ENCODE results near the gene ACAA1.

ACAA1 gene

DNA sequence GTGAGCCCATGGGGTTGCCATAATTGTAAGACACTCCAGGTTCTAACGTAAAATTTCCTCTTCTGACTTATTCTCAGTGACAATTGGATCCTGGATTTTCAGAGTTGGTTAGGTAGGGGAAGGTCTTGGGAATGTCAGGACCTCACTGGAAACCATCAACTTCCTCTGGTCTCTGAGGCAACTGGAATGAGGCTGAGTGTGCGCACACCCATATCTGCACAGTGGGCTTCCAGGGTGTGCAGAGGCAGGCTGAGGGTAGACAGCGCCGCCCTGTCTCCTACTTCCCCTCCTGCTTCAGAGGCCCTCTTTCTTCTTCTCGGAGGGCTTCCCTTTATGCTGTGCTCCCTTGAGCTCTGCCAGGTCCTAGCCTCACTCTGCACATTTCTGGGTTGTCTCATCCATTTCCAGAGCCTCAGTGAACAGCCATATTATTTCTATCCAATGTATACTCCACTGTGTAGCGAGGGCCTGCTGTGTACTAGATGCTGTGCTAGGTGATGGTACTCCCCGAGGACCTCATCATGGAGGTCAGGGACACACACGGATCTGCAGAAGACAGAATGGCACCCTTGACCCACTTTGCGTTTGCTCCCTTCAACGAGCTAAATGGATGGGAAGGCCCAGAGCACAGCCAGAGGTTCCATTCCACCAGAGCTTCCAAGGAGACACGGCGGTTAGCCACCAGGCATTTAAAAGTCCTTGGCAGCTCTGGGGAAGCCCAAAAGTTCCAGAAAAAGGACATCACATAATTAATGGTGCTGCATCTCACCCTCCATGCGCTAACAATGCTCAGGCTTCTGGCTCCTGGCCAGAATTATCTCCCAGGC, 18.3 kb downstream of the ACAA1 start:
- no peak for DNase-seq (ENCODE audit: low spot score)

DNA sequence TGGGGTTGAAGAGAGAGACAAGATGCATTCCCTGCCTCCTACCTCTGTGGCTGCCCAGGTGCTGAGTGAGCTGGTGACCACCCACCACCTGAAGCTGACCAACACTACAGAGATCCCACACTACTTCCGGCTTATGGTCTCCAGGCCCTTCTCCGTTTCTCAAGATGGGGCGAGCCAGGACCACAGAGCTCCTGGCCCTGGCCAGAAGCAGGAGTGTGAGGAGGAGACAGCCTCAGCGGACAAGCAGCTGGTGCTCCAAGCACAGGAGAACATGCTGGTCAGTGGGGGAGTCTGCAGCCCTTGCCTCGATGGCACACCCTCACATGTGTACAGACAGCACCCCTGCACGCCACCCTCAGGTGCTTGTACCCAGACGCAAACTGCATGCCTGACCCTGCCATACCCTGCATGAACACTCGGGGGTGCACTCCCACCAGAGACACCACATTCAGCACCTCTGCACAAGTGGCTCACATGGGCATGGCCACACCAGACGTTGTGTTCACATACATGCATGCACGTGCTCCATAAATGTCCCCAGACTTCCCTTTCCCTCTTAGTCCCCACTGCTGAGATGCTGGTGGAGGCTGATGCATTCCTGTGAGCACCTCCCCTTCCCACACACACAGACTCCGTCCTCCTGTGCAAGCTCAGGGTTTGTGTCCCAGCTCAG, 19.0 kb downstream of the ACAA1 start:
- DNase-seq (ENCODE audit: low spot score) = peak; percentile 86

DNA sequence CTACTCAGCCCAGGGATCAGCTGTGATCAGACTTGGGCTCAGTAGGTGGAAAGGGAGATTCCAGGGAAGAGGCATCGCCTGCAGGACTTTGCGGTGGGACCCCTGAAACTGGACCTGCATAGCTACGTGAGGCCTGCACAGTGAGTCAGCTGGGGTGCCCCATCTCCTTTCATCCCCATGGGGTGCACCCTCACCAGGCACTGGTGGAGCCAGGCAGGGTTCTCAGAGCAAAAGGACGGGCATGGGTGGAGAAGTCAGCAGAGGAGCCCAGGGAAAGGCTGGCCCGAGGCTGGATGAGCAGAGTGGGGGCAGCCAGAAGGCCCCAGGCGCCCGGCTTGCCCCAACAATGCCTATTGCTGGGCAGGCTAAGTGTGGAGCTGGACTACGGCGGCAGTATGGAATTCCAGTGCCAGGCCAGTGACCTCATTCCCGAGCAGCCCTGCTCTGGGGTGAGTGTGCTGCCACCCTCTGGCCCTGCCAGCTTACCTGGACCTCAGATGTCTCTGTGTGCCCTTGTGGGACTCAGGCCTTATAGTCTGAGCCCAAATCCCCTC, 19.7 kb downstream of the ACAA1 start:
- no peak for DNase-seq (ENCODE audit: low spot score)

DNA sequence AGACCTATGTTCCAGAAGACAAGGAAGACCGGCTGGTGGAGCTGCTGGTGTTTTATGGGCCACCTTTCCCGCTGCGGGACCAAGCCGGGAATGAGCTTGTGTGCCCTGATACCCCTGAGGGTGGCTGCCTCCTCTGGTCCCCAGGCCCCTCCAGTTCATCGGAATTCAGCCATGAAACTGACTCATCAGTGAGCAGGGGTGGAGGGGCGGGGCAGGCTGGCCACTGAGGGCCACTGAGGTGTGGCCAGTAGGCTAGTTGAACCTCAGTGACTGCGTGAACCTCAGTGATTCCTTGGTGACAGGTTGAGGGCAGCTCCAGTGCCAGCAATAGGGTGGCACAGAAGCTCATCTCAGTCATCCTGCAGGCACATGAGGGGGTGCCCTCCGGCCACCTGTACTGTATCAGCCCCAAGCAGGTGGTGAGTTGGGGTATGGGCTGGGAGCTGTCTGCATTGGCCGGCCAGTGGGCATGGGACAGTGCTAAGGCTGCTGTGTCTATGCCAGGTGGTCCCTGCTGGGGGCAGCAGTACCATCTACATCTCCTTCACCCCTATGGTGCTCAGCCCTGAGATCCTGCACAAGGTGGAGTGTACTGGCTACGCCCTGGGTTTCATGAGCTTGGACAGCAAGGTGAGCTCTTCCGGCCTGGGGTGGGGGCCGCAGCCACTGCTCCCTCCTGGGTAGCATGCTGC, 20.3 kb downstream of the ACAA1 start:
- DNase-seq (ENCODE audit: low spot score) = no peak

GRCh38 chr3:38115645-38116427, 21.1 kb downstream of the ACAA1 start:
- no peak for DNase-seq (ENCODE audit: low spot score)

- no peak for DNase-seq (ENCODE audit: low spot score)
Observed at GRCh38 chr3:38114875-38115644, 21.9 kb downstream of the ACAA1 start.

DNA sequence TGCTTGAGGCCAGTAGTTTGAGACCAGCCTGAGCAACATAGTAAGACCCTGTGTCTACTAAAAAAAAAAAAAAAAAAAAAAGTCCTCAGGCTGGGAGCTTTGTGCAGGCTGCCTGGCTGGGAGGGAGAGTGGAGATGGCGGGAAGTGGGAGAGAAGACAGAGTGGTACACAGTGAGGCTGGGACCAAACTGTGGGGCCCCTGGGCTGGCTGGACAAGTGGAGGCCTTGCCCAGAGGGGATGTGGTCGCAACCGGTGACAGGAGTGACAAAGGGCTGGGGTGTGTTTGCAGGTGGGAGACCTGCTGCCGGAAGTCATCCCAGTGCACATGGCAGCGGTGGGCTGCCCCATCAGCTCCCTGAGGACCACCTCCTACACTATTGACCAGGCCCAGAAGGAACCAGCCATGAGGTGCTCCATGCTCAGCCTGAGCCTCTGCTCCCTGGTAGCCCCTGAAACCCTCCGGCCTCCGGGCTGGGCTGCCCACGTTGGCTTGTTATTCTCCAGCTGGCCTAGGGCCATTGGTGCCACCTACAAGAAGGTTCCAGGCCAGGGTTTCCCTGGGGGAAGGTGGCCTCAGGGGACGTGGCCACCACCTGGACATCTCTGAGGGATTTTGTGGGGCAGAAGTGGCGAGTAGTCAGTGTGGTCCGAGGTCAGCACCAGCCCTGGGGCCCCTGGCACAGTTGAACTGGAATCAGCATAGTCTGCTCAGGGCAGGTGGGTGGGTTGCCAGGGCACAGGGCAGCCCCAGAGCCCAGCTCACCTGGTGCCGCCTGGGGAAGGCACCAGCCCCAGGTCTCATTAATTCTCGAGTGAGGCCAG, 22.7 kb downstream of the ACAA1 start:
- DNase-seq (ENCODE audit: low spot score) = no peak

DNA sequence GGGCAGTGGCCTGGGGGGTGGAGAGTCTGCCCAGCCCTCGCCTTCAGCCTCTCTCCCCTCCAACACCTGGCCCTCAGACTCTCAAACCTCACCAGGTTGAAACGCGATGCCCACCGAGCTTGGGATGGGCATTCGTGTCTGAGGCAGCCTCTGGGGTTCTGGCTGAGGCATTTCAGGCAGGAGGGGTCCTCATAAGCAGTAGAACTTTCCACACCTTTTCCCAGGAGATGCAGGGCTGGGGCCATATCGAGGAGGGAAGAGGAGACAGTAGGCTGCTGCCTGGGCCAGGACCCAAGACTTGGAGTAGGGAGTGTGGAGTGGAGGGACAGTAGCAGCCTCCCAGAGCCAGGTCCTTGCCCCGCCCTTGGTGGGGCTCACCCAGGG, 24.6 kb downstream of the ACAA1 start:
- DNase-seq (ENCODE audit: low spot score) = no peak

DNA sequence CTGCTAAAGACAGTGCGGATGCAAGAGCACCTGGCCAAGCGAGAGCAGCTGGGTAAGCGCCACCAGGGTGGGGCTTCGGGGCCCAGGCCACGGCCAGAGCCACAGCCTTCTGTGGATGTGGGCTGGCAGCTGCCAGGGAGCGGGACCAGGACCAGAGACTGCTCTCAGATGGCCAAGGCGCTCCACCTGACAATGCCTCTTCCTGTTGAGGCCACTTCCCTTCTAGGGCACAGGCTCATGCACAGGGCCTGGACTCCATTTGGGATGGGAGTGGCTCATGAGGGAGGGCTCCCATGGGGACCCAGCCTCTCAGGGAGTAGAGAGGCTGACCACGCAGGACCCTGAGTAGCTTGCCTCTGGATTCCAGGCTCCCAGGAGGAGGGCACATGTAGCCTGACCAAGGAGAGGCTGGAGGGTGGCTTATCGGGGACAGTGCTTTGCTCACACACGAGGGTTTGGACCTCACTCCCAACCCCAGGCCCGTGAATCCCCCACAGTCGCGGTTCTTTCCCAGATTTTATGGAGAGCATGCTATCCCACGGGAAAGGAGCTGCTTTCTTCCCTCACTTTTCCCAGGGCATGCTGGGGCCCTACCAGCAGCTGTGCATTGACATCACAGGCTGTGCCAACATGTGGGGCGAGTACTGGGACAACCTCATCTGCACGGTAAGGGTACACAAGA, 25.1 kb downstream of the ACAA1 start:
- no peak for DNase-seq (ENCODE audit: low spot score)

DNA sequence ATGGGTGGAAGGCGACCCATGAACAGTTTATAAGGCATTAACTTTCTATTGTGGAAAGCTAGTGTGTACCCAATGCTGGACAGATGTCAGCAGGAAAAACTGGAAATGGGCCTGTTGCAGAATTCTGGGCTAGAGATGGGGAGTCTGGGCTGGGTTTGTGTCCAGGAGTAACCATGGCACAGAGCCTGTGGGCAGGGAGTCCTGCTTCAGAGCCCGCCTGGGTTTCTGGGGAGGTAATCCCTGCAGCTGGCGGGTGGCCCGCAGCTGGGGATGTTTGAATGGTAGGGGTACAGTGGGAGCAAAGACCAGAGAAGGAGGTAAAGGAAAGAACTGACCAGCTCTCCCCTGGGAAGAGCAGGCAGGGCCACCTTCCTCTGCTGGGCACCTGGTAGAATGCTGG, 25.7 kb downstream of the ACAA1 start:
- DNase-seq (ENCODE audit: low spot score) = no peak

DNA sequence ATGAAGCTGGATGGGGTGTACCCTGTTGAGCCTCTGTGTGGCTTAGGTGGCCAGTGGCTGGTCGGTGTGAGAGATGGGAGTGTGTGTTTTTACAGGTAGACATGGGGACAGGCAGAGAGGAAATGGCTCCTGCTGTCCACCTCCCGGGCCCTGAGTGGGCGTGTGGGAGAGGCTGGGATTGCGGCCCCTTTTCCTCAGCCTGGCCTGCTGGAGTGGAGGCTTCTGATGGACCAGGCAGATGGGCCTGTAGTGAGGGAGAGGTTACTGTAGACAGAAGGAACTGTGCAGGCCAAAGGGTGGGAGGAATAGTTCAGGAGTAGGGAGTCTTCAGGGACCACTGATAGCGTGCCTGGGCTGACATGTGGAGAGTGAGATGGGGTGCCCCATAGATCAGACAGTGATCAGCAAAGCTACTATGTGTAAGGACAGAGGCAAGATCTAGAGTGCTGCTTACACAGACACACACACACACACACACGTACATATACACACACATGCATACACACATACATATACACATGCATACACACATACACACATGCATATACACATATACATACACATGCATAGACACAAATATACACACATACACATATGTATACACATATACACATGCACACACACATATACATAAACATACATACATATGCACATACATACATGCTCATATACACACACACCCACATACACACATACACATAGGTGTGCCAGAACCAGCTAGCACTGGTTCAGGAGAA, 26.4 kb downstream of the ACAA1 start:
- DNase-seq (ENCODE audit: low spot score) = no peak

- no peak for DNase-seq (ENCODE audit: low spot score)
Observed at GRCh38 chr3:38109580-38110313, 27.2 kb downstream of the ACAA1 start.

GRCh38 chr3:38108649-38109579, 28.0 kb downstream of the ACAA1 start:
- no peak for DNase-seq (ENCODE audit: low spot score)

DNA sequence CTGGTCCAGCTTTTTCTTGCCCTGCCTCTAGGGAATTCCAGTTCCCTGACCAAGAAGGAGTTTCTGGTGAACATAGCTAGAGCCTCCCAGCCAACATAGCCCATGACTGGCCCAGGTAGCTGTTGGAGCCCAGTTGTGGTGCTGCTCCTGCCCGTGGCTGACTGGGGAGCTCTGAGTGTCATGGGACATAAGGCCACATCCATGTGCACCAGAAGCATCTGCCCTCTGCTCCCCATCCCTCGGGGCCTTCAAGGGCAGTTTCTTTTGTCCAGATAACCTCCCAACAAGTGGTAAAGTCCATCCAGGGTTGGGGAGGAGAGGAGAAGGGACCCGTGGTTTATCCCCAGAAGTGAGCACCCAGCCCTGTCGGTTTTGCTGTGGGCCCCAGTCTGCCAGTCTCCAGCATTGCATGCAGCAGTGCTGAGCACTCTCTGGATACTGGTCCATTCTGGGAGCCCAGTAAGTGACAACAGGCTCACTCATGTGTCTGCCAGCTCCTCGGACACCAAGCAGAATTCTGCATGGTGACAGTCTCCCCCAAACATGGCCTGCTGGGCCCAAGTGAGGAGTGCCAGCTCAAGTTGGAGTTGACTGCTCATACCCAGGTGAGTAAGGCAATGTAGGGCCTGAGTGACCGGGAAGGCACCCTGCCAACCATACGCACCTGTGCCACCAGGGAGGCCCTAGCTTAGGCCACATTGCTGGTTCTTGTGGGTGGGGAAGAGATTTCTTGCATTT, 28.8 kb downstream of the ACAA1 start:
- no peak for DNase-seq (ENCODE audit: low spot score)

GRCh38 chr3:38105525-38105924, 31.4 kb downstream of the ACAA1 start:
- DNase-seq (ENCODE audit: low spot score) = no peak

GRCh38 chr3:38102444-38102814, 34.5 kb downstream of the ACAA1 start:
- DNase-seq (ENCODE audit: low spot score) = no peak

All from AG20443 (cell line).